Upper lobe of left lung (tissue), 6 donors: Measurements from ENCODE around the gene HIGD1A. TPM values are rescaled to one million over a fixed set of nuclear protein-coding genes. Genes with fewer than 3 reads are reported as not detected.

Source experiments
- ATAC-seq, 2 donors: fragments of 200-7000 bp; cut with Tn5 transposase; one replicate each; pipeline ENCODE4 v1.9.1; 2022; ENCODE audit warnings: mild to moderate bottlenecking in 2 of 2, moderate library complexity in 2 of 2; ENCODE audit not compliant: low FRiP score in 2 of 2
- DNase-seq, 2 donors: peaks; one replicate each; pipeline ENCODE4 v3.0.0-alpha.2; 2019 to 2020
- H3K27ac ChIP-seq, 4 donors: fragments of 200-600 bp; sonication (generic); one replicate each; pipeline ENCODE4 v1.5.1; 2016 to 2019
- H3K27me3 ChIP-seq, 4 donors: fragments of 200-600 bp; sonication (generic); one replicate each; pipeline ENCODE4 v1.5.1; 2017 to 2019
- H3K36me3 ChIP-seq, 4 donors: fragments of 200-600 bp; sonication (generic); one replicate each; pipeline ENCODE4 v1.5.1; 2016 to 2019
- H3K4me1 ChIP-seq, 4 donors: fragments of 200-600 bp; sonication (generic); one replicate each; pipeline ENCODE4 v1.5.1; 2018 to 2019
- H3K4me3 ChIP-seq, 4 donors: fragments of 200-600 bp; sonication (generic); one replicate each; pipeline ENCODE4 v1.5.1; 2017 to 2019; ENCODE audit warnings: mild to moderate bottlenecking in 2 of 4, moderate library complexity in 1 of 4
- H3K9me3 ChIP-seq, 4 donors: fragments of 200-600 bp; sonication (generic); one replicate each; pipeline ENCODE4 v1.5.1; 2018 to 2019
- EP300 ChIP-seq, 4 donors: sonication (generic); formaldehyde crosslinking; IDR thresholded peaks; one replicate each; pipeline ENCODE4 v1.5.1; 2017; ENCODE audit warnings: antibody characterized with exemption in 4 of 4, control low read depth in 2 of 4
- POLR2A ChIP-seq, 4 donors: fragments of 450-650 bp; IDR thresholded peaks; one replicate each; pipeline ENCODE4 v1.5.1; 2016 to 2017; ENCODE audit warnings: antibody characterized with exemption in 4 of 4, mild to moderate bottlenecking in 2 of 4
- POLR2AphosphoS5 ChIP-seq, 2 donors: sonication (generic); formaldehyde crosslinking; IDR thresholded peaks; one replicate each; pipeline ENCODE4 v1.5.1; 2017; ENCODE audit warnings: antibody characterized with exemption in 2 of 2
- WGBS, 2 donors: methylation state at CpG; one replicate each; pipeline ENCODE4 v1.1.5; 2017 to 2018; 5-methylcytosine and 5-hydroxymethylcytosine counted together
- total RNA-seq, 6 donors: library from RNA; depleted of rRNA in 4 of 6; stranded (reverse); fragments of >200 nt in 4 of 6; gene quantifications; one replicate each; pipeline versions ENCODE4 v1.1.0 to v1.2.1, GENCODE V29; 2016 to 2021
- TF ChIP-seq, protein P1 (sequence below), 6 experiments: fragments of 450-650 bp in 4 of 6; fragments of 200-600 bp in 2 of 6; sonication (generic) in 2 of 6; IDR thresholded peaks; one replicate each; pipeline ENCODE4 v1.5.1; 2016 to 2019; ENCODE audit warnings: antibody characterized with exemption in 6 of 6
- donor health status: DM: no; HTN: no; CAD: no; lungs with moderate emphysema.
- donor health status: DM: no; HTN: yes; CAD: no; lungs with severe emphysema.

HIGD1A gene
- total RNA-seq, 6 donors from 2014 or later, result 26.2 to 108 (median 73.3) TPM

DNA sequence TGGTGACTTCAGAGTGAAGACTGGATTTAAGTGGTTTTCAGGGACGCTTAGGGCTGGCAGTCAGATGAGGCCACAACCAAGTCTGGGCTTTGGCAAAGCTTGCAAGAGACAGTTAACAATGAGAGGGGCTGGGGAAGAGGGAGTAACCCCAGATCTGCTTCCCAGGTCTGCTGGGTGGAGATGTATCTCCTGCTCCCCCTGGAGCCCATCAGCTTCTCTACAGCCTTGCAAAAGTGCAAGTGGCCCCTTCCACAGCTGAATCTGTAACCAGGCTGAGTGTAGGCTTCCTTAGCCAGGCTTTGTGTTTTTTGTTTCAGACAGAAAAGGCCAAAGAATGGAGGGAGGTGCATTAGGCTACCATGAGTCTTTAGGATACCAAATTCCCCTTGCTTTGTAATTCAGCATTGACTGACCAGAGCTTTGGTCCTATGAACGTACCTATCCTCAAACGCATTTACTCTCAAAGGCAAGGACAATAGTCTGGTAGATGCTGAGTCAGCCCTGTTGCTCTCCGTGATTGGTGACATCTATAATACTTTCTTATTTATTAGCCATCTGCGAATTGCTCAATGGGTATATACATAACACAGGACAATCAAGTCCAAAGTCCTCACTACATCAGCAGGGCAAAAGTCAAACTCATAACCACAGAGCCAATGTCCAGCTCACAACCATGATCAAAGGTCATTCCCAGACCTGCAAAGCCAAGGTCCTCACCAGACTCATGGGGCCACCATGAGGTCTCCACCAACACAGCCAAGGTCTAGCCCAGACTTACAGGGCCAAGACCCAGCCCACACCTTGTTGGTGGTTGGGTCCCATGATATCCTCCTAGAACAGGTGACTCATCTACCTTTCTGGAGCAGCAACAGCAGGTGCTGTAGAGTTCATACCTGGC lies 48.4 kb downstream of the HIGD1A start:
- no peaks in the 10 kb centered on the region for H3K27me3 ChIP-seq
- ATAC-seq (peak in 1 of 2 donors; percentile 65), DNase-seq (peak in 1 of 2 donors; percentile 22)
- H3K36me3 ChIP-seq, result no peaks in the 10 kb centered on the region
- no peak overlapping the region for H3K4me3 ChIP-seq
- H3K9me3 ChIP-seq, result no peaks in the 10 kb centered on the region
- WGBS, 2 donors, result 85 to 92% methylated on average over 4 to 5 of the region's 5 CpGs
- H3K27ac ChIP-seq, result no peak overlapping the region
- H3K4me1 ChIP-seq, result peaks cover 0 to 3% (median under 1%) of the 10 kb centered on the region in 4 donors
- TF ChIP-seq, protein P1, sequence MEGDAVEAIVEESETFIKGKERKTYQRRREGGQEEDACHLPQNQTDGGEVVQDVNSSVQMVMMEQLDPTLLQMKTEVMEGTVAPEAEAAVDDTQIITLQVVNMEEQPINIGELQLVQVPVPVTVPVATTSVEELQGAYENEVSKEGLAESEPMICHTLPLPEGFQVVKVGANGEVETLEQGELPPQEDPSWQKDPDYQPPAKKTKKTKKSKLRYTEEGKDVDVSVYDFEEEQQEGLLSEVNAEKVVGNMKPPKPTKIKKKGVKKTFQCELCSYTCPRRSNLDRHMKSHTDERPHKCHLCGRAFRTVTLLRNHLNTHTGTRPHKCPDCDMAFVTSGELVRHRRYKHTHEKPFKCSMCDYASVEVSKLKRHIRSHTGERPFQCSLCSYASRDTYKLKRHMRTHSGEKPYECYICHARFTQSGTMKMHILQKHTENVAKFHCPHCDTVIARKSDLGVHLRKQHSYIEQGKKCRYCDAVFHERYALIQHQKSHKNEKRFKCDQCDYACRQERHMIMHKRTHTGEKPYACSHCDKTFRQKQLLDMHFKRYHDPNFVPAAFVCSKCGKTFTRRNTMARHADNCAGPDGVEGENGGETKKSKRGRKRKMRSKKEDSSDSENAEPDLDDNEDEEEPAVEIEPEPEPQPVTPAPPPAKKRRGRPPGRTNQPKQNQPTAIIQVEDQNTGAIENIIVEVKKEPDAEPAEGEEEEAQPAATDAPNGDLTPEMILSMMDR (IDR thresholded peaks at IDR 0.05), result no peak
- no peak for TF ChIP-seq POLR2A (IDR thresholded peaks at IDR 0.05)
- TF ChIP-seq POLR2AphosphoS5 (IDR thresholded peaks at IDR 0.05), result no peak
- TF ChIP-seq EP300 (IDR thresholded peaks at IDR 0.05), result no peak

DNA sequence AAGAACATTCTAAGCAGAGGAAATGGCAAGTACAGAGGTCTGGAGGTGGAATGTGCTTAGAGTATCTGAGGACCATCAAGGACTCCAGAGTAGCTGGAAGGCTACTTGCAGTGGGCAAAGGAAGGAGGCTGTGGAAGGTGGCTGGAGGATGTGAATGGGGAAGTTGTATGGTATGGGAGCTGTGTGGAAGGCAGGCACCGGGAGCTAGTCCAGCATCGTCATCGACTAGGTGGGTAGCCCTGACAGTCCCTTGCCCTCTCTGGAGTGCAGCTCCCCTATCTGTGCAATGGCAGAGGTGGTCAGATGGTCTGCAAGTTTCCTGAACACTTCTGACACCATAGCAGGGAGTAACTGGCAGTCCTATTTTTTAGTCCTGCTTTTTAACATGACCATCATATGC lies 50.5 kb downstream of the HIGD1A start:
- Histone ChIP-seq H3K27ac (no peak overlapping the region), H3K4me1 (no peaks in the 10 kb centered on the region), H3K36me3 (no peaks in the 10 kb centered on the region), H3K9me3 (no peaks in the 10 kb centered on the region), H3K27me3 (no peaks in the 10 kb centered on the region), H3K4me3 (no peak overlapping the region)
- TF ChIP-seq, protein P1 (IDR thresholded peaks at IDR 0.05), result no peak
- no peak for TF ChIP-seq POLR2AphosphoS5 (IDR thresholded peaks at IDR 0.05)
- no peak for TF ChIP-seq EP300 (IDR thresholded peaks at IDR 0.05)
- no peak for TF ChIP-seq POLR2A (IDR thresholded peaks at IDR 0.05)
- 89 to 97% methylated on average over 3 of the region's 3 CpGs for WGBS, 2 donors
- ATAC-seq, result no peak
- no peak for DNase-seq

DNA sequence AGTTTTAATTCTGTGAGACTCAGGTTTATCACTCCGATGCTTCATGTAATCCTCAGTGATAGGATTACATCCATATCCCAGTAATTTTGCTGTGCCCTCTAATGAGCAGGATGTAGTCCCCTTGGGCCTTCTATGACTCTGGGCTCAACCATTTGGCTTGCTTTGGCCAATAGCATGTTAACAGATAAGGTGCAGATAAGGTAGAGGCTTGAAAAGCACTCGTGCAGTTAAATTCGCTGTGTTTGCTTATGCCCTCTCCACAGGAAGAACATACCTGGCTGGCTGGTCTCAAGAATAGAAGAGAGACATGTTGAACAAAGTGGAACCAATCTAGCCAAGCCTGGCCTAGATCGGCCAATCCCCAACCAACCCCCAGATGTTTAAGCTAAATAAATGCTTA lies 51.3 kb downstream of the HIGD1A start:
- ATAC-seq (no peak), DNase-seq (no peak)
- 60 to 69% methylated on average over 4 of the region's 4 CpGs for WGBS, 2 donors
- H3K27ac ChIP-seq, result no peak overlapping the region
- no peak overlapping the region for H3K4me3 ChIP-seq
- H3K9me3 ChIP-seq, result no peaks in the 10 kb centered on the region
- H3K4me1 ChIP-seq, result peaks cover 0 to under 1% (median 0%) of the 10 kb centered on the region in 4 donors
- H3K36me3 ChIP-seq, result no peaks in the 10 kb centered on the region
- TF ChIP-seq EP300 (IDR thresholded peaks at IDR 0.05) (no peak), POLR2AphosphoS5 (IDR thresholded peaks at IDR 0.05) (no peak), POLR2A (IDR thresholded peaks at IDR 0.05) (no peak)
- TF ChIP-seq, protein P1 (IDR thresholded peaks at IDR 0.05), result no peak
- no peaks in the 10 kb centered on the region for H3K27me3 ChIP-seq

DNA sequence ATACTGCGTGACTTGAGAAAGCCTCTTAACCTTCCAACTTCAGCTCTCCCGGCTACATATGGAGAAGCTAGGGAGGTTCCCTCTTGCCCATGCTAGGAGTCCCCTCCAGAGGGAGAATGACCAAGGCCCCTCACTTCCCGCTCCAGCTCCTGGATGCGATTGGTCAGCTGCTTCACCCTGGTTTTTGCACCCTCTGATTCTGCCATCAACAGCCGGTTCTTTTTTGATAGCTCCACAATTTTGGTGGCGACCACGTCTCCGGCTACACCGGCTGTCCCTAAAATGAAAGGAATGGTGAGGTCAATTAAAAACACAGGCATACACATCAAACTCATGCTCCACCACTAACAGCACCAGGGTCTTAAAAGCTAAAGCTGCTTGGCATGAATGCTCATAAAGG lies 51.8 kb downstream of the HIGD1A start:
- WGBS, 2 donors, result 93 to 96% methylated on average over 9 of the region's 9 CpGs
- ATAC-seq (no peak), DNase-seq (no peak)
- H3K27me3 ChIP-seq, result no peaks in the 10 kb centered on the region
- peaks cover 0 to 6% (median 1%) of the 10 kb centered on the region in 4 donors for H3K4me1 ChIP-seq
- H3K36me3 ChIP-seq, result no peaks in the 10 kb centered on the region
- no peak overlapping the region for H3K27ac ChIP-seq
- no peak for TF ChIP-seq POLR2AphosphoS5 (IDR thresholded peaks at IDR 0.05)
- TF ChIP-seq, protein P1 (IDR thresholded peaks at IDR 0.05), result no peak
- no peak for TF ChIP-seq POLR2A (IDR thresholded peaks at IDR 0.05)
- TF ChIP-seq EP300 (IDR thresholded peaks at IDR 0.05), result no peak
- H3K9me3 ChIP-seq, result no peaks in the 10 kb centered on the region
- no peak overlapping the region for H3K4me3 ChIP-seq
